Measurements from ENCODE around the gene COL6A1.
A peak's percentile ranks its signal among the peaks of the same experiment; 100 is the strongest.

Gene COL6A1

DNA sequence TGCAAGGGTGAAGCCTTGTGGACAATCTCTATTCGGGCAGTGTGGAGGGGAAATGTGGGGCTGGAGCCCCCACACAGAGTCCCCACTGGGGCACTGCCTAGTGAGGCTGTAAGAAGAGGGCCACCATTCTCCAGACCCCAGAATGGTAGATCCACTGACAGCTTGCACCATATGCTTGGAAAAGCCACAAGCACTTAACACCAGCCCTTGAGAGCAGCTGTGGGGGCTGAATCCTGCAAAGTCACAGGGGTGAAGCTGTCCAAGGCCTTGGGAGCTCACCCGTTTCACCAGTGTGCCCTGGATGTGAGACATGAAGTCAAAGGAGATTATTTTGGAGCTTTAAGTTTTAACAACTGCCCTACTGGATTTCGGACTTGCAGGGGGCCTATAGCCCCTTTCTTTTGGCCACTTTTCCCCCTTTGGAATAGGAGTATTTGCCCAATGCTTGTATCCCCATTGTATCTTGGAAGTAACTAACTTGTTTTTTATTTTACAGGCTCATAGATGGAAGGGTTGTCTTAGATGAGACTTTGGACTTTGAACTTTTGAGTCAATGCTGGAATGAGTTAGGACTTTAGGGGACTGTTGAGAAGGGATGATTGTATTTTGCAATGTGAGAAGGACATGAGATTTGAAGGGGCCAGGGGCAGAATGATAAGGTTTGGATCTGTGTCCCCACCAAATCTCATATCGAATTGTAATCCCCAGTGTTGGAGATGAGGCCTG is 16.3 kb upstream of the COL6A1 start:
- no peak for TF ChIP-seq Cebpa-rat (IDR thresholded peaks at IDR 0.05)

DNA sequence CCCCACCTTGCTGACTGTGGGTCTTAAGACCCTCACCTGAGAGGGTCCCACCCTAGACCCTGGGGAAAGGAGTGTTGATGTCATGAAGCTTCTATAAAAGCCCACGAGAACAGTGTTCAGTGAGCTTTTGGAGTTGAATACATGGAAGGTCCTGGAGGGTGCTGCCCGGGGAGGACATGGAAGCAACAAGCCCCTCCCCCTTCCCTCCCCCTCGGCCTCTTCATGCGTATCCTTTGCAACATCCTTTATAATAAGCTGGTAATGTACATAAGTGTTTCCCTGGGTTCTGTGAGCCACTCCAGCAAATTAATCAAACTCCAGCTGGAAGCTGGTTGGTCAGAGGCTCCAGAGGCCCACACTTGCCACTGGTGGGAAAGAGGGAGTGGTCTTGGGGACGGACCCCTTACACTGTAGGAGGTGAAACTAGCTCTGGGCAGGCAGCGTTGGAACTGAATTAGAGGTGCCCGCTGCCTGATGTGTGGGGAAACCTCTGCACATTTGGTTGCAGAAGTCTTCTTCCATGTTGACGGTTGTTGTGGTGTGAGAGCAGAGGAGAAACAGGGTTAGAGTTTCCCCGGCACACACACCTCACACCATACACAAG is 14.7 kb upstream of the COL6A1 start:
- Histone ChIP-seq H3K9me3 (replicated peaks in 1 of 11) (peaks cover 20 to 36% (median 31%) of the 10 kb centered on the region in 11 experiments), H3K4me3 (no peak overlapping the region), H3K4me2 (peak overlapping the region in 5 of 11 experiments; percentile 18 to 42 (median 35); a peak in 10 of 22 replicates), H3K27me3 (peaks cover 5 to 12% (median 11%) of the 10 kb centered on the region in 11 experiments), H3K27ac (no peak overlapping the region), H3K36me3 (peaks cover 0 to 12% (median 4%) of the 10 kb centered on the region in 11 experiments; a peak in 4 of 22 replicates), H3K4me1 (peaks cover 15 to 50% (median 36%) of the 10 kb centered on the region in 10 experiments), H3K9ac (no peak overlapping the region), H4K20me1 (peaks cover 0 to 7% (median 0%) of the 10 kb centered on the region in 11 experiments; a peak in 3 of 22 replicates)
- no peak for TF ChIP-seq Cebpa-rat (IDR thresholded peaks at IDR 0.05)

More for the DNA sequence above, 16.3 kb upstream of the COL6A1 start:
- peaks cover 37 to 53% (median 48%) of the 10 kb centered on the region in 11 experiments for H3K9me3 ChIP-seq (replicated peaks in 1 of 11)
- H4K20me1 ChIP-seq: peaks cover 0 to 3% (median 0%) of the 10 kb centered on the region in 11 experiments; a peak in 1 of 22 replicates
- H3K9ac ChIP-seq: no peak overlapping the region
- no peak overlapping the region for H3K4me2 ChIP-seq
- H3K4me1 ChIP-seq: peaks cover 15 to 37% (median 32%) of the 10 kb centered on the region in 10 experiments
- no peak overlapping the region for H3K27ac ChIP-seq
- peaks cover 0 to 20% (median 4%) of the 10 kb centered on the region in 11 experiments; a peak in 6 of 22 replicates for H3K36me3 ChIP-seq
- peak overlapping the region in 6 of 10 experiments; percentile 5 to 45 (median 18); a peak in 6 of 20 replicates for H3K4me3 ChIP-seq
- no peaks in the 10 kb centered on the region for H3K27me3 ChIP-seq

DNA sequence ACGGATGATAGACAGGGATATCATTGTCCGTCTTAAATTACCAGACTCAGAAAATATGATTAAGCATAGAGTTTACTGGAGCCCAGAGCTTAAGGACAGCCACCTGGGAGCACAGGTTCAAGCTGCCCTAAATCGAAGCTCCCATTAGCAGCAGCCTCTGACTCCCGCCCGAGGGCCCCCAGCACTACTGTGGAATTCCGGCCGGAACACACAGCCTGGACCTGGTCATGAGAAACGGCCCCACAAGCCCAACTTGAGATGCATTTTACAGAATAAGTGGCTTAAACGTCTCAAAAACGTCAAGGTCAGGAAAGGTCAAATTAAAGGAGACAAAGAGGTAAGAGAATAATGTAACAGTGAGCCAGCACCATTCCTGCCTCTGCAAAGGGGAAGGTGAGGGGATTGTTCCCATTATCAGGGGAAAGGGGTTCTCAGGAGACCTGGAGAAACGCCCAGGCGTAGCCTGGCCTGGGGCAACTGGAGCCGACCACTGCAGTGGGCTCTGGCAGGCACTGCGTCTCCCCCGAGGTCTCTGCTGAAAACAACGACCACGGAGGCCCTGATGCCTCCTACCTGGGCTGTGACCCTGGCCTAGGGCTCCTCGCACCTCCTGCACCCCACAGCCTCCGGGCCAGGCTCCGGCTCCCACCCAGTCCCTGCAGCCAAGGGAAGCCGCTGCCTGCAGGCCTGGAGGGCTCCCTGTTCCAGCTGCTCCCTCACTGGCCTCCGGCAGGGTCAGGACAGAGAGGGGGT is 11.5 kb upstream of the COL6A1 start:
- peaks cover 0 to 28% (median 3%) of the 10 kb centered on the region in 11 experiments; a peak in 10 of 22 replicates for H4K20me1 ChIP-seq
- H3K9me3 ChIP-seq (replicated peaks in 1 of 11): peaks cover 2 to 14% (median 9%) of the 10 kb centered on the region in 11 experiments
- peaks cover 21 to 55% (median 44%) of the 10 kb centered on the region in 10 experiments for H3K4me1 ChIP-seq
- peaks cover 0 to 3% (median 0%) of the 10 kb centered on the region in 11 experiments; a peak in 4 of 22 replicates for H3K36me3 ChIP-seq
- H3K27me3 ChIP-seq: peaks cover 37 to 44% (median 43%) of the 10 kb centered on the region in 11 experiments
- H3K4me2 ChIP-seq: peak overlapping the region in 7 of 11 experiments; percentile 5 to 36 (median 20); a peak in 5 of 22 replicates
- no peak for TF ChIP-seq Cebpa-rat (IDR thresholded peaks at IDR 0.05)
- no peak overlapping the region for H3K4me3 ChIP-seq
- H3K27ac ChIP-seq: no peak overlapping the region
- peak overlapping the region in 2 of 11 experiments; percentile 9 to 19; a peak in 2 of 22 replicates for H3K9ac ChIP-seq

DNA sequence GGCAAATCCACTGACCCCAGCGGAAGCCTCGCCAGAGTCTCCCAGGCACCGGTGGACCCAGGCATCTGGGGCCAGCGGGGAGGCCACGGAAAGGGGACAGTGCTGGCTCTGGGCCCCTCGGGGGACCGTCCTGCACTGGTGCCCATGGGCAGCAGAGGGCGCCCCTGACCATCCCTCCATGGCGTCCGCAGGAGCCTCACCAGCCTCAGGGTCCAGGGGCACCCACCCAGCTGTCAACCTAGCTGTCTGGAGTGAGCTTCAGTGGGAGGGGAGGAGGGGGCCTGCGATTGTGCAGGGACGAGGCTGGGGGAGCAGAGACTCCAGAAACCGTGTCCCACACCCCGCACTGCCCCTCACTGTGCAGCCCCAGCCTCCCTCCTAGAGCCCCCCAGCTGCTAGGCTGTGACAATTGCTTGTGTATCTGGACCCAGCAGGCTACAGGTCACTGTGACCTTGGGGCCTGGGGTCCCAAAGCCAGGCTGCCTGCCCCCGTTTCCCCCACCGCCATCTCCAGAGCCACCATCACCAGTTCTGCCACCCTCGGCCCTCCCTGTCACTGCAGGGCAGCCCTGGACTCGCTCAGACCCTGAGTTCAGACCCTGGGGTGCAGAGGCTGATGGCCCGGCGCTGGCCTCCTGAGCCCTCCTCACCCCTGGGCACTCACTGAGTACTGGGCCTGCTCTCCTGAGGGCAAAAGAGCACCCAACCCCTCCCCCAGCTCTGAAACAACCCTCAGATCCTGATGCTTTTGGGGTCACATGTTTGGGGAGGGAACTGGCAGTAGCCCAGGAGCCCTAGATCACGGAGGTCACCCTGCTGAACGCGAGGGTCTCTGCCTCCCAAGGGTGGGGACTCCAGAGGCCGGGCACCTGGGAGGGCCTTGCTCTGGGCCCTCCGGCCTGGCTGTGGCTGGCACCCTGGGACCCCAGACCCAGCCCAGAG is 10.6 kb upstream of the COL6A1 start:
- Histone ChIP-seq H3K9ac (peak overlapping the region in 2 of 11 experiments; percentile 9 to 19; a peak in 2 of 22 replicates), H4K20me1 (peaks cover 0 to 30% (median 5%) of the 10 kb centered on the region in 11 experiments; a peak in 10 of 22 replicates), H3K9me3 (replicated peaks in 1 of 11) (peaks cover 0 to 5% (median under 1%) of the 10 kb centered on the region in 11 experiments; a peak in 12 of 22 replicates), H3K4me3 (no peak overlapping the region), H3K36me3 (no peaks in the 10 kb centered on the region), H3K4me1 (peaks cover 24 to 58% (median 47%) of the 10 kb centered on the region in 10 experiments), H3K27ac (no peak overlapping the region), H3K4me2 (peak overlapping the region in 7 of 11 experiments; percentile 5 to 36 (median 22); a peak in 8 of 22 replicates), H3K27me3 (peaks cover 45 to 52% (median 51%) of the 10 kb centered on the region in 11 experiments)
- TF ChIP-seq Cebpa-rat (IDR thresholded peaks at IDR 0.05): no peak

DNA sequence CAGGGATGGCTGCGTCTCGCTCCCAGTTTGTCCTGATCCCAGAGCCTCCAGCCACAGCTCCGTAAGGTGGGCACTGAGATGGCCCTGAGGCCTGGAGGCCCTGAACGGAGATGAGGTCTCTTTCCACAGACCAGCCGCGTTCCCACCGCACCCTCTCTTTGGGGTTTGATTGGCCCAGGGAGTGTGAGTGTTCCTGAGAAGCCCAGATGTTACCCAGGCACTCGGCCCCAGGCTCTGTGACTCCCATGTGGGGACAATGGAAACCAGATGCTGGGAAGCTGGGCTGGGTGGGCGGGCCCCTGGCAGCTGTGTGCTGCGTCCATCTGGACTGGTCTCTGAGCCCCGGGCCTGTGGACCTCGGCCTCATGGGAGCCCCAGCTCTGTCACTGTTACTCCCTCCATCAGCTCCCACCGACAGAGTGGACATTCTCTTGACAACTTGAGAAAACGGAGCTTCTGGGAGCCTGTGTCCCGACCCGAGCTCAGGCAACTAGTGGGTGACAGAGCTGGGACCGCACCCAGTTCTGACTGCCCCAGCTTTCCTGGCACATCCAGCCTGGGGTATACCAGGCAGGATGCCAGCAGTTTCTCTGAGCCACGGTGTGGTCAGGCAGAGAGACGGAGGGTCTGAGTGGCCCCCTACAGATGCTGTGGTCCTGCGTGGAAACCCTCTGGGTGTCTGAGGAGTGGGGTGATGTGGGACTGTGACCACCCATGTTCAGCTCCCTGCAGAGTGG is 9.8 kb upstream of the COL6A1 start:
- Histone ChIP-seq H3K4me1 (peaks cover 24 to 55% (median 45%) of the 10 kb centered on the region in 10 experiments), H3K4me3 (no peak overlapping the region; a peak in 1 of 20 replicates), H3K9me3 (replicated peaks in 1 of 11) (no peaks in the 10 kb centered on the region), H4K20me1 (peaks cover 0 to 30% (median 5%) of the 10 kb centered on the region in 11 experiments; a peak in 10 of 22 replicates), H3K36me3 (no peaks in the 10 kb centered on the region), H3K27ac (no peak overlapping the region), H3K9ac (no peak overlapping the region; a peak in 1 of 22 replicates), H3K4me2 (peak overlapping the region in 8 of 11 experiments; percentile 88 to 99 (median 96); a peak in 11 of 22 replicates), H3K27me3 (peaks cover 52 to 61% (median 60%) of the 10 kb centered on the region in 11 experiments)
- no peak for TF ChIP-seq Cebpa-rat (IDR thresholded peaks at IDR 0.05)

DNA sequence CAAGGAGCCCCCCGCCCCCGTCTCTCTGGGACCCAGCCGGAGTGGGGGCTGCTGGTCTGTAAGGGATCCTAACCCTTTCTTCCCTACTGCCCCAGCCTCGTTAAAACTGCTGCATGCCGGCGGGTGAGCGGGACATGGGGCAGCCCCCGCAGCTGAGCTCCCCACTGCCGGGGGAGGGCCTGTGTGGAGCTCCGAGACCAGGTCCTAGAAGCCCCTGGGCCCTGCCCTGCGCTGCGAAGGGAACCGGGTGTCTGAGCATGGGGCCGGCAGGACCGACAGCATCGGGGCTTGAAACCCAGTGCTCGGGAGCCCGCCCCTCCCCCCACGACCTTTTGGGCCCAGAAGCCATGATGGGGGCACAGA is 9.2 kb upstream of the COL6A1 start:
- Histone ChIP-seq H3K9me3 (replicated peaks in 1 of 11) (no peaks in the 10 kb centered on the region), H3K4me2 (peak overlapping the region in 10 of 11 experiments; percentile 88 to 100 (median 98); a peak in 20 of 22 replicates), H4K20me1 (peaks cover 0 to 30% (median 5%) of the 10 kb centered on the region in 11 experiments; a peak in 10 of 22 replicates), H3K27ac (no peak overlapping the region), H3K27me3 (peaks cover 54 to 66% (median 64%) of the 10 kb centered on the region in 11 experiments), H3K4me1 (peaks cover 24 to 50% (median 41%) of the 10 kb centered on the region in 10 experiments), H3K36me3 (no peaks in the 10 kb centered on the region), H3K4me3 (peak overlapping the region in 4 of 10 experiments; percentile 55 to 65 (median 59); a peak in 6 of 20 replicates), H3K9ac (peak overlapping the region in 3 of 11 experiments; percentile 62 to 75 (median 70); a peak in 3 of 22 replicates)
- TF ChIP-seq Cebpa-rat (IDR thresholded peaks at IDR 0.05): no peak
